ENCODE data around the gene CNTLN.

GRCh38 chr9:17472126-17472525 is 337.3 kb downstream of the CNTLN start:
- TF ChIP-seq CTCF (IDR thresholded peaks at IDR 0.05) (no peak), POLR2AphosphoS5 (IDR thresholded peaks at IDR 0.05) (no peak)
